ENCODE data around the gene CENPH. TPM values are rescaled to one million over a fixed set of nuclear protein-coding genes. Genes with fewer than 3 reads are reported as not detected.

The CENPH gene
- total RNA-seq, 1 donor: 4.7 TPM

GRCh38 chr5:69206528-69207190 lies 17.3 kb downstream of the CENPH start:
- DNase-seq (ENCODE audit: insufficient read length, low spot score, missing footprints): no peak
- no peaks in the 10 kb centered on the region for H3K79me2 ChIP-seq (ENCODE audit: insufficient read depth, low read length)
- H2AFZ ChIP-seq (ENCODE audit: low read length): no peak overlapping the region
- H3K27ac ChIP-seq (ENCODE audit: low read depth, low read length): no peak overlapping the region
- no peaks in the 10 kb centered on the region for H3K36me3 ChIP-seq (ENCODE audit: insufficient read depth, low read length)
- H3K4me2 ChIP-seq (ENCODE audit: insufficient read depth, low read length): no peak overlapping the region
- no peaks in the 10 kb centered on the region for H3K9me3 ChIP-seq (ENCODE audit: low read depth, low read length)
- H3K4me3 ChIP-seq (ENCODE audit: insufficient read depth, low read length): no peak overlapping the region
- no peaks in the 10 kb centered on the region for H3K4me1 ChIP-seq (ENCODE audit: insufficient read depth, low read length)
- no peak for TF ChIP-seq CTCF (IDR thresholded peaks at IDR 0.05; ENCODE audit: extremely low read depth, low read depth, low read length)
- no peaks in the 10 kb centered on the region for H4K20me1 ChIP-seq (ENCODE audit: insufficient read depth, low read length)
- no peaks in the 10 kb centered on the region for H3K27me3 ChIP-seq (ENCODE audit: insufficient read depth, low read length)

GRCh38 chr5:69209602-69210001 lies 20.2 kb downstream of the CENPH start:
- H4K20me1 ChIP-seq (ENCODE audit: insufficient read depth, low read length): no peaks in the 10 kb centered on the region
- no peaks in the 10 kb centered on the region for H3K27me3 ChIP-seq (ENCODE audit: insufficient read depth, low read length)
- no peaks in the 10 kb centered on the region for H3K4me1 ChIP-seq (ENCODE audit: insufficient read depth, low read length)
- no peak overlapping the region for H3K4me2 ChIP-seq (ENCODE audit: insufficient read depth, low read length)
- H3K9me3 ChIP-seq (ENCODE audit: low read depth, low read length): no peaks in the 10 kb centered on the region
- no peaks in the 10 kb centered on the region for H3K36me3 ChIP-seq (ENCODE audit: insufficient read depth, low read length)
- H3K4me3 ChIP-seq (ENCODE audit: insufficient read depth, low read length): no peak overlapping the region
- no peaks in the 10 kb centered on the region for H3K79me2 ChIP-seq (ENCODE audit: insufficient read depth, low read length)
- no peak for TF ChIP-seq CTCF (IDR thresholded peaks at IDR 0.05; ENCODE audit: extremely low read depth, low read depth, low read length)
- DNase-seq (ENCODE audit: insufficient read length, low spot score, missing footprints): no peak
- no peak overlapping the region for H2AFZ ChIP-seq (ENCODE audit: low read length)
- no peak overlapping the region for H3K27ac ChIP-seq (ENCODE audit: low read depth, low read length)

- DNase-seq (ENCODE audit: insufficient read length, low spot score, missing footprints): no peak
- H3K4me3 ChIP-seq (ENCODE audit: insufficient read depth, low read length): no peak overlapping the region
Observed at GRCh38 chr5:69211200-69211599, 21.8 kb downstream of the CENPH start.

GRCh38 chr5:69212022-69212421 lies 22.6 kb downstream of the CENPH start:
- H3K27ac ChIP-seq (ENCODE audit: low read depth, low read length): no peak overlapping the region
- no peak for TF ChIP-seq CTCF (IDR thresholded peaks at IDR 0.05; ENCODE audit: extremely low read depth, low read depth, low read length)
- H3K36me3 ChIP-seq (ENCODE audit: insufficient read depth, low read length): no peaks in the 10 kb centered on the region
- no peaks in the 10 kb centered on the region for H4K20me1 ChIP-seq (ENCODE audit: insufficient read depth, low read length)
- H3K79me2 ChIP-seq (ENCODE audit: insufficient read depth, low read length): no peaks in the 10 kb centered on the region
- peaks cover 1% of the 10 kb centered on the region for H3K4me1 ChIP-seq (ENCODE audit: insufficient read depth, low read length)
- no peak overlapping the region for H3K4me2 ChIP-seq (ENCODE audit: insufficient read depth, low read length)
- H3K27me3 ChIP-seq (ENCODE audit: insufficient read depth, low read length): no peaks in the 10 kb centered on the region
- H2AFZ ChIP-seq (ENCODE audit: low read length): no peak overlapping the region
- no peak overlapping the region for H3K4me3 ChIP-seq (ENCODE audit: insufficient read depth, low read length)
- no peak for DNase-seq (ENCODE audit: insufficient read length, low spot score, missing footprints)
- H3K9me3 ChIP-seq (ENCODE audit: low read depth, low read length): no peaks in the 10 kb centered on the region

More at GRCh38 chr5:69211200-69211599, 21.8 kb downstream of the CENPH start:
- Histone ChIP-seq H3K4me1 (ENCODE audit: insufficient read depth, low read length) (no peaks in the 10 kb centered on the region), H3K27me3 (ENCODE audit: insufficient read depth, low read length) (no peaks in the 10 kb centered on the region), H4K20me1 (ENCODE audit: insufficient read depth, low read length) (no peaks in the 10 kb centered on the region), H3K79me2 (ENCODE audit: insufficient read depth, low read length) (no peaks in the 10 kb centered on the region), H3K27ac (ENCODE audit: low read depth, low read length) (no peak overlapping the region), H3K9me3 (ENCODE audit: low read depth, low read length) (no peaks in the 10 kb centered on the region), H2AFZ (ENCODE audit: low read length) (no peak overlapping the region), H3K4me2 (ENCODE audit: insufficient read depth, low read length) (no peak overlapping the region), H3K36me3 (ENCODE audit: insufficient read depth, low read length) (no peaks in the 10 kb centered on the region)
- TF ChIP-seq CTCF (IDR thresholded peaks at IDR 0.05; ENCODE audit: extremely low read depth, low read depth, low read length): no peak
